GM19372 (cell line): ENCODE results near the gene ARCN1.
"Not testable (repeated sequence)": the region's sequence is repeated elsewhere in the genome, so short reads cannot be mapped to it uniquely, and the experiment has no call there.

ENCODE experiments used
- ATAC-seq: cut with Tn5 transposase; IDR thresholded peaks from one replicate; pipeline ENCODE4 v1.9.1; 2021; ENCODE audit warnings: mild to moderate bottlenecking, low read depth, moderate library complexity; ENCODE audit not compliant: unreplicated experiment

Gene ARCN1

DNA sequence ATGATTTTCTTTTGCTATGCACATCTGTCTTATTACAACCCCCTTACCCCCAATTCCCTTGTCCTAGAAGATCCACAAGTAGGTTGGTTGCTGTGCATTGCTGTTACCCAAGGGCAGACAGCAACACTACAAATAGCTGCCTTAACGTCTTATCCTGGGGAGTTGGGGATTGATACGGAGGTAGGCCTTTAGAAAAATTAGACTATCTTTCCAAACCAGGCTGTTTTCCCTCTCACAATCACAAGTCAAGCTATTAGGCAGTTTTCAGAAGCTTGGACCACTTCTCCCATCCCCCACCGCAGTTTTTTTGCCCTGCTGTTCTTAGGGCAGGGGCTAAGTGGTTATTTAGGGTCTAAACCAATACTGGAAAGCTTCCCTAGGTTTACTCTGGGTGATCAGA lies 32.4 kb downstream of the ARCN1 start:
- ATAC-seq: no peak

DNA sequence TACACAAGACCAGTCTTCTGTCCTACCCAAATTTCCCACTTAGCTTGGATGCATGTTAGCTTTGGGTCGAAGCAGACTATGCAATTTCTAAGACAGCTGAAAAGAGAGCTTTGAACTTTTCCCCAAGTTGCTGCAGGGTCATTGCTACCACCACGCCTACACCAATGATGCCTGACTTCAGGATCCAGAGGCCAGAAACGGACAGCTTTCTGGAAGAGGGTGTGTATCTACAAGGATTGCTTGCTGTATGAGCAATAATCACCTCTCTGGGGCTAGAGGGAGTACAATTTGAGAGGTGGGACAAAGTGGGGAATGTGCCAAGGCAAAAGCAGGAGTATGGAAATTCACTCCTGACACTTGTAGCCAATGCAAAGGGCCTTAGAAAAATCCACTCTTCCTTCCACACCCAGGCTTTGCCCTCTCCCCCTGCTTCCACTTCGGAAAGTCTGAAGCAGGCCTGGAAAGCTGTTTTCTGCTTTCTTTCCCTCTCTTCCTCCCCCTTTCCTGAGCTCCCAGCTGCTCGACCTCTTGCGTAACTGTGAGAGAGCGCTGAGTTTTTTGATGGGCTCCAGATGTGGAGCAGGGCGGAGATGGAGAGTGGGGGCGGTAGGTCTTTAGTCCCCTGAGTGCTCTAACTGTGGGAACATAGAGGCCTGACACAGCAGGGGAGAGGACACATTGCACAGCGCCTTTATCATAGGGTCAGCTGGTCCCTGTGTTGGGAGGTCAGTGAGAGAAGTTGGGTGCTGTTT lies 33.1 kb downstream of the ARCN1 start:
- ATAC-seq: no peak

DNA sequence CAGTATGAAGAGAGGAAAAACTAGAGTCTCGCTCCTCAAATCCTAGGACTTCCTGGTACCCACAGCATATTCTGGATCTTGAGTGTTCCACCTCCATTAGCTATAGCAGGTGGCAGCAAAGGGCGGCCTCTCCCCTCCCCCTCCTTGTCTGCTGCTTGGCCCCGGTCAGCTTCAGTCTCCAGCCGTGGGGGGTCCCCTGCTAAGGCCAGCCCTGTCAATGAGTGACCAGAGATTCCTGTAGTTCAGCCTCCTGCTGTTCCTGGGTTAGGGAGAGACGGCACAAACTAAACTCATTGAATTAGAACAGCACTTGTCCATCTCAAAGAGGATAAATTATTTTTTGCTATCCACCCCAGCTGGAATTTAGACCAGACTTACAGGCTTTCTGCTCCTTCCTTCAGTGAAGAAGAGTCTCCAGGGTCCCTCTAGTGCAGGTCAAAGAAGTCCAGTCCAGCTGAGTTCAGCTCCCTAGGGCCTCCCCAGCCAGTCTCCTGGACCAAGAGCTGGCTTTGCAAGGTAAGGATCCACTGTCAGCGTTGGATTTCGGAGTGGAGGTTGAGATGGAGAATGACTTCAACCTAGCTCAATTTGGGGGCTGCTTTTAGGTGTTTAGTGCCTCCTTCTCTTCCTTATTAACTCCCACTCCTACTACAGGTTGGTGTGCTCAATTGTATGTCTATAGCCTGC lies 34.1 kb downstream of the ARCN1 start:
- no peak for ATAC-seq

DNA sequence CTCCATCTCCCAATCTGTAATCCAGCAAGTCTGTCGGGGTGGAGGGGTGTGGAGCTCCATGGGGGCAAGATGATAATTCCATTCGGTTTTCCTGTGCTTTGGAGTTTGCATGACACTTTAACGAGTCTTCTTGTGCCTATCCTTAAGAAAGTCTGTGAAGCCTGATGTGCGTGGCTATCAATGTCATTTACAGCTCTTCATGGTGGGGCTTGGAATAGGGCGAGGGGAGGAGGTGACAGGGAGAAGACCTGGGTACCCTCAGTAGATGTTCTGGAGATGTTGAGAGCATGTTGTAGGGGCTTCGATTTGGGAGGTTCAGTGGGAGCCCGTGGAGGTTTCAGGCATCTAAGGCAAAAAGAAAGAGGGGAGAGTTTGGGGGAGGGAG lies 34.6 kb downstream of the ARCN1 start:
- no peak for ATAC-seq

DNA sequence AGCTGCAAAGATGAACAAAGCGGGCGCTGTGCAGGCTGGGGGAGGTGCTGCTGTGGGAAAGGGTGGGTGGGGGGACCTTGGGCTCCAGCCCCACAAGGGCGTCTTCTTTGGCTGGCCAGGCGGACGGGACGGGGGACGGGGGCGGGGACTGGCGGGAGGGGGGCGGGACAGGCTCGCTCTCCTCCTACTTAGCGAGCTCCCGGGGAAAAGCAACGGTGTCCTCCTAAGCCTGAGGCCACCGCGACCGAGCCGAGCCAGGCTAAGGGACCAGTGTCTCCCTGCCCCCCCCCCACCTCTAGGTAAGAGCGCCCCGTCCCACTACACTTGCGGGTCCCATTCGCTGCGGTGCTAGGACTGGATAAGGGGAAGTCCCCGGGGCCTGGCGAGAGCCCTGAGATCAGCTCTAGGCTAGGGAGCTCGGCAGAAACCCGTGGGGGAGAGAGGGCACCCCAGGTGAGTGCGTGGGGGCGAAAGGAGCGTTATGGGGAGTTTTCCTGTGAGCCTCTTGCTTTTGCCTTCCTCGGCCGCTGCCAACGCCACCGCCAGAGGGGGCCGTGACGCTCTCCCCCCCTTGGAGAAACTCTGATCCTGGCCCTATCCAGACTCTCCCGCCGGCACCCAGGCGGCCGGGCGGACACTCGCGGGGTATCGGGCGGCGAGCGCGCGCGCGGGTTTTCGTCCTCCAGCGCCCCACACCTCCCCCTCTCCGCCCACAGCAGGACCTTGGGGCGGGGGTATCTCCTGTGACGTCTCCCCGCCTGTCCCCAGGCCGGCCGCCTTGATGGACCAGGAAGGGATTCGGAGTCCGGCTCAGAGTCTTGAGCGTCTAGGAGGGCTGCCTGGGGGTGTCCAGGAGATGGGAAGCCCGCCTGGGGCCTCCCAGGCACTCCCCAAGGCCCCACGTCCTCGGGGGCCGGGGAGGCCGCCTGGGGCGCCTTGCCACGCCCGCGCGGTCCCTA lies 35.5 kb downstream of the ARCN1 start, which contains the start of gene PHLDB1:
PHLDB1 (plus strand) TSS at position 215 of the 959 bp plus-strand sequence. CDS start 6,222 bp downstream, outside the sequence.
- no peak for ATAC-seq

DNA sequence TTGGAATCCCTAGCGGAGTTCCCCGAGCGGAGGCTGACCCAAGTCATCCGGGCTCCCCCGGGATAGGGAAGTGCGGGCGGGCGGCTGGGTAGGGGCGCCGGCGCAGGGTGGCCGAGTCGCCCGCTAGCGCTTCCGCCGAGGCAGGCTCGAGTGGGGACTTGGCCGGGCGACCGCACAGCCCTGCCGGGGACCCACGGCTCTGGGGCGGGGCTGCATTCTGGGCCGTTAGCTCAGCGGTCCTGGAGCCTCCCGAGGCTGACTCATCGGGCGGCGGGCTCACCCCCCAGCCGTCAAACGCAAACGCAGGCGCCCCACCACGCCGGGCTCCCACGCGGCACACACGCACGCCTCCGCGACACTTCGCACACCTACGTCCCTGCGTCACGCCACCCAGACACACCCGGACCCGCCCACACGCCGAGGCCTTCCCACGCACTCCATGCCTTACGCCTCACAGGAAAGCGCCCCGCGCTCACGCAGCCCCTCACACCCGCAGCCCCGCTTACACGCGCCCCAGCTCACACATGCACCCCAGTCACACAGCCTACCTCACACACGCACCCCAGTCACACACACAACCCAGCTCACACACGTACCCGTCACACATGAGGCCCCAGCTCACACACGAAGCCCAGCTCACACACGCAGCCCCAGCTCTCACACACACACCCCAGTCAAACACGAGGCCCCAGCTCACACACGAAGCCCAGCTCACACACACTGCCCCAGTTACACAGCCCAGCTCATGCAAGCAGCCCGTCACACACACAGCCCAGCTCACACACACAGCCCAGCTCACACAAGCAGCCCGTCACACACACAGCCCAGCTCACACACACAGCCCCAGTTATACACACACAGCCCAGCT lies 36.4 kb downstream of the ARCN1 start:
- no peak for ATAC-seq

DNA sequence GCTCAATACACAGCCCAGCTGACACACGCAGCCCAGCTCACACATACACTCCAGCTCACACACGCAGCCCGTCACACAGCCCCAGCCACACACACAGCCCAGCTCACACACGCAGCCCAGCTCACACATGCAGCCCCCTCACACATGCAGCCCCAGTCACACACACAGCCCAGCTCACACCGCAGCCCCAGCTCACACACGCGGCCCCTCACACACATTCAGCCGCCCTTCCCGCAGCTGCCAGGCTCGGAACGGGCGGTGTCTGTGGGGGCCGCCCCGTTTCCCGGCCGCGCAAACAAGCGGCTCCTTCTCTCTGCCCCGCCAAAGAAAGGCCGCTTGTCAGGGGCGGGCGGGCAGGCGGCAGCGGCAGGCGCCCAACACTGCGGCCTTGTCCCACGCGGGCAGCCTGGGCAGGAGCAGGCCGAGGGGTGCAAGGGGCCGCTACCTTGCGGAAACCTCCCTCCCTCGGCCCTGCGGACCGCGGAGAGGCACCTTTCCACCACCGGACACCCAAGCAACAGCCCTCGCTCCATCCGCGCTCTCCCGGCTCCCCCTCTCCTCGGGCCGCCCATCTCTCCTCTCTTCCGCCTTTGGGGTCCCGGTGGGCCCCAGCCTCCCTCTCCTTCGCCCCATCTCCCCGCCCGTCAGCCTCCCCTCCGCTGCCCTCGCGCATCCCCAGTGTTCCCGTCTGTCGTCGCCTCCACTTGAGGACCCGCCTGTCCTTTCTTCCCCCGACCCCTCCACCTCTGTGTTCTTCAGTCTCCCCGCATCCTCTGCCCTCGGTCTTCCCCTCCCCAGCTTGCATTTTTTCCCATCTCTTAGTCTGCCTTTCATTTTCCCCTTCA lies 37.4 kb downstream of the ARCN1 start:
- no peak for ATAC-seq

DNA sequence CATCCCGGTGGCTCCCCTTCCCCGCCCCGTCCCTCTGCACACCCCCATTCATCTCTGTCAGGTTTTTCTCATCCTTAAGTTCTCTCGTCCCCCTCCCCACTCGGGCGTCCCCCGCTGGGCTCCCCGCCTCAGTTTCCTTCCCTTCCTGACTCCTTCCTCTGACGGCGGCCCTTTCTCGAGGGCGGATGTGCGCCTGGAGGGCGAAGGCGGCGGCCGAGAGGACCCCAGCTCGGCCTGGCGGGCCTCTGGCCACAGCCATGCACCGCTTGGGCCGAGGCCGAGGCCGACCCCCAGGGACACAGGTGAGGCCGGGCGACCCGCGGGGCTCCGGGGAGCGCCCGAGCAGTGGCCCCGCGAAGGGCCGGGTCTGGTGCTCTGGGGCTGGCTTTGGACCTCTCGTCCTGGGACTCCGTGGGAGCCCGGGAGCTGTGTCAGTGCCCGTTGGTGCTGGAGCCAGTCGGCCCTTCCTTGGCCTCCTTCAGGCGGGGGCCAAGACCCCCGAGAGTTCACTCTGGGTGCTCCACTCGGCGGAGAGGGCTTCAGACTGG lies 38.1 kb downstream of the ARCN1 start:
- no peak for ATAC-seq

DNA sequence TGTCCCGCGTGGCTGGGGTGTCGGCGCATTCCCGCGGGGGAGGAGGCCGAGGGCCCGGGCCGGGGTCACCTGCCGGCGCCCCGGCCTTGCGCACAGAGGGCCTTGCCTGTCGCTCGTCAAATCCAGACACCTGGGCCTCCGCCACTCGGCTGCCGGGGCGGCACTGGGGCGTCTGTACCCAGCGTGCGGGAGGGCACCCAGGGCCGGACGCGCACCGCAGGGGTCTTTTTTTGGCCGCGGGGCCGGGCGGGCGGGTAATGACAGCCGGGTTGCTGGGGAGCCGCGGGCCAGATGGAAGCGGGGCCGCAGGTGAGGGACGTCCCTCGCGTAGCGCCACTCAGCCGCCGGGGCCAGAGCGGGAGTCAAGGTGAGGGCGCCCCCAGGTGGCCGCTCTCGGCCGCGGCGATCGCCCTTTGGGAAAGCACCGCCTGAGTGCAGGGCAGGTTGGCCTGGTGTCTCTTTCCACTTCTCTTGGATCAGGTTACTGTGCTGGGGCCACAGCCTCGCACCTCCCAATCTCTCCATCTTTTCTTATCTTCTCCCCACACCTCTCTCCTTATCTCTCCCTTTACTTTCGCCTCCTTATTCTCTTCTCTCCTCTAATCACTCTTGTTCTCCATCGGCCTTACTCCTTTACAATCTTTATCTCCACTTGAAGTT lies 38.7 kb downstream of the ARCN1 start:
- peak; percentile 49 for ATAC-seq

DNA sequence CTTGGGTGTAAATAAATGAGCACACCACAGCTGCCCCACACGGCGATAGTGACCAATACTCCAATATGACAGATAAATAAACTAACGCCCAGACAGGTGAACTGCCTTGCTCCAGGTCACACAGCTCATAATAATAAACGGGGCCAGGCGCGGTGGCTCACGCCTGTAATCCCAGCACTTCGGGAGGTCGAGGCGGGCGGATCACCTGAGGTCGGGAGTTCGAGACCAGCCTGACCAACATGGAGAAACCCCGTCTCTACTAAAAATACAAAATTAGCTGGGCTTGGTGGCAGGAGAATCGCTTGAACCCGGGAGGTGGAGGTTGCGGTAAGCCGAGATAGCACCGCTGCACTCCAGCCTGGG lies 39.2 kb downstream of the ARCN1 start:
- not testable (repeated sequence) for ATAC-seq

DNA sequence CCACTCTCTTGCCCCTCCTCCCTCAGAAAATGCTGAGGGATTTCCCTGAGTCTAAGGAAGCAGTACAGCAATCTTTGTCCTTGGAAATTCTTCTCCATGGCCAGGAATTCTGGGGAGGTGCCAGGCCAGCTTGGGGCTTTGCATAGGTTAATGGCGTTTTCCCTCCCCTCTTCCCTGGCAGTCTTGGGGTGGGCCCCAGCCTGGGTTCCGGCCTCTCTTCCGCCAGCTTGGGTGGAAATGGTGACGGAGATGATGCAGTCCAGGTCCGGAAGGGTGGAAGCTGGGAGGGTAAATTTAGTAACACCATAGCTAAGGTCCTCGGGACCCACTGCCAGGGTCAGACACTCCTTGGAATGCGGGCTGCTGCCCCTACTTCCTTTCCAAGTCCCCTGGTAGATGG lies 40.2 kb downstream of the ARCN1 start:
- no peak for ATAC-seq

DNA sequence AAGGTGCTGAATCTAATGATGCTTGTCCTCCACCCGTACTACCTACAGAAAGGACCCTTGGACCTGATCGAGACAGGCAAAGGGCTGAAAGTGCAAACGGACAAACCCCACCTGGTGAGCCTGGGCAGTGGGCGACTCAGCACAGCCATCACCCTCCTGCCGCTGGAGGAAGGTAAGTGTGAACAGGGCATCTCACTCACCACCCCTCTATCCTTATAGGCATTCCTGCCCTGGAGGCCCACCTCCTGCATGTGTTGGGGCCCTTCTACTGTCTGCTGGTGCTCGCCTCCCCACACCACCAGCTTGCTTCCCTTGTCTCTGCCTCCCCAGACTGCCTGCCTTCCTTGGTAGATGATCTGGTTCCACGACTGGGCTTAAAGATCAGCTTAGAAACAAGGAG lies 42.3 kb downstream of the ARCN1 start:
- ATAC-seq: no peak

DNA sequence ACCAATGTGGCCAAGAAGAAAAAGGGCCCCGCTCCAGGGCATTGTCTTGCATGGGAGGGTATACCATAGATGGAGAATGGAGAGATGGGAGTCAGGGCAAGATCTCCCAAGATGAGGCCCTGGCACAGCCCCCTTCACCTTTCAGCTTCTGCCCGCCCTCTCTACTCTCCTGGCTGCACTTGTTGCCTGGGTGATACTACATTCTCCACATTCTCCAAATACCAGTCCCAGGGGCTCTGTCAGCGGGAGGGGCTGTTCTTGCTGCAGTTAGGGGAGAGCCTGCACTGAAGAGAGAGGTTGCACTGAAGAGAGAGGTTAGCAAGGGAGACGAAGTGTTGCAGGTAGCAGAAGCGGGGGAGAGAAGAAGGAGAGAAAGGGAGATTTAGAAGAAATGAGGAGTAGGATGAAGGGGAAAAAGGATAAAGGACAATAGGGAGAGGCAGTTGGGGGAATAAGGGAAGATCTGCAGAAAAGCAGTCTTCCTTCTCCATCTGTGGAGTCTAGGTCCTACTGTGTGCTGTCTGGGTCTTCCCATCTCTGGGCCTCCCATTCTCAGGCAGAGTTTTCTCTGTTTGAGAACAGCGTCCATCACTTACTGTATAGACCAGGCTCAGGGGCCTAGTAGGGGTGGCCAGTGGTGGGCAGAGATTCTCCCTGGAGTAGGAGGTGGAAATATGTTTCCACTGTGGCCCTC lies 43.2 kb downstream of the ARCN1 start:
- ATAC-seq: no peak

DNA sequence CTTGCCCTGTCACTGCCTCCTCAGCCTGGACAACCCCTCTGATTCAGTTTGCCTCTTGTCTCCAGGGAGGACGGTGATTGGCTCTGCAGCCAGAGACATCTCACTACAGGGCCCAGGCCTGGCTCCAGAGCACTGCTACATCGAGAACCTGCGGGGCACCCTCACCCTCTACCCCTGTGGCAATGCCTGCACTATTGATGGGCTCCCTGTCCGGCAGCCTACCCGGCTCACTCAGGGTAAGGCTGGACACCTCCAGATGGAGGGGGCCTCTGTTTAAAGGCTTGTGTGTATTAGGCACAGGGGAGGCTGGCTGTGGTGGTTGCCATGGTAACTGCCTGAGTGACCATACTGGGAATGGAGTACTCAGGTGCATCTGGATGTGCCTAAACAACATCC lies 43.8 kb downstream of the ARCN1 start:
- no peak for ATAC-seq

DNA sequence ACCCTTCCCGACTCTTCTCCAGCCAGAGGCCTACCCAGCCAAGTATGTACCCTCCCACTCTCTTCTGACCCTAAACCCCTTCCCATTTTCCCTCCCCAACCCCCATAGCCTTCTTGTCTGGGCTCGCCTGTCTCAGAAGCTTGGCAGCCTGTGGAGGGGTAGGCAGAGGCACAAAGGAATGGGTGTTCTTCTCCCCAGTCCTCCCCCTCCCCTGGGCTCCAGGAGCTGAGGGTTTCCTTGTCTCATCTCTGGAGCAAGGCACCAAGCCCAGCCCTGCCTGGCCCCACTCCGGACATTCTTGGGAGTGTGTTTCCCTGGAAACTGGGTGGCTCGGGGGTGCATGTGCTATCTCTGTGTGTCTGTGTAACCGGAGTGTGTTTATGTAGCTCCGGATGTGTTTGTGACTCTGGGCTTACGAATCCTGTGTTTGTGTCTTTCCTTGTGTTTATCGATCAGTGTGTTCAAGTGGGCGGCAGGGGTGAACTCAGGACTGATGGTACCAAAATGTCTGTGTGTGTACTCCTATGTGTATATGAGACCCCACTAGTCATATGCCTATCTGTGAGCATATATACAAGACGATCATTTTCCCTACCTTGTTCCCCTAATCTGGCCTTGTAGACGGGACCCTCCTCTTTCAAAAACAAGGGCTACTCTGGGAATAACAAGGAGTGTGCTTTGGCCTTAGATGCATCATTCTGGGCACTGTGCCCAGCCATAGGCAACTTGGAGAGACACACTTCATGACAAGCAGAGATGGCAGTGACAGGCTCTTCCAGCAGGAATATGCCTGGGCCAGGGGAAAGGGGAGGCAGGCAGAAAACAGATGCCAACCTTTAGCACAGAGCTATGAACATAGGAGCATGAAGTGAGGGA lies 46.1 kb downstream of the ARCN1 start:
- no peak for ATAC-seq

DNA sequence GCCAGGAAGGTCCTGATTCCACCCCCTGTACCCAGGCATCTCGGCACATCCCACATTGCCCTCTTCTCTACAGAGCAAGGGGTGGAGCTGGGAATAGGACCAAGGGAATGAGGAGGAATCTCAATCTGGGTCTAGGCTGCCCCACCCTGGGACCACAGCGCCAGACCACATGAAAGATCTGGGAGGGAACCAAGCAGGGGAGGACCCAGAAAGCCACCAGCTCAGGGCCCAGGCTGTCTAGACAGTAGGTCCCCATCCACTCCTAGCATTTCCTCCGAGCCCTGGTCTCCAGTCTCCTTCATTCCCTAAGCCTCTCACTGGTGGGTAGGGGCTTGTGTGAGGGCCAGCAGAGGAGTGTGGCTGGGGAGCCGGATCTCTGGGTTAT lies 46.8 kb downstream of the ARCN1 start:
- no peak for ATAC-seq
